A549 (cell line): ENCODE results near the gene PDXK. TPM values are rescaled to one million over a fixed set of nuclear protein-coding genes. Genes with fewer than 3 reads are reported as not detected.

Experiments used
- ATAC-seq, 2 experiments: fragments of 200-7000 bp in 1 of 2; fragments of >200 bp in 1 of 2; cut with Nextera tagmentation in 1 of 2; cut with Tn5 transposase in 1 of 2; 3 replicates each; pipeline versions ENCODE4 v1.8.0 to v1.9.1; 2018 to 2020; ENCODE audit warnings: mild to moderate bottlenecking in 1 of 2, moderate library complexity in 1 of 2
- CTCF ChIA-PET: fragments of 300-600 bp; sonication (Branson Sonifier 250); formaldehyde crosslinking; extraction: SDS; loops from one replicate; lab custom pipeline; 2021; ENCODE audit warnings: antibody characterized with exemption, inconsistent platforms; lab: Yijun Ruan, JAX
- POLR2A ChIA-PET: fragments of 350-600 bp; formaldehyde crosslinking; extraction: SDS; loops from one replicate; lab custom pipeline; 2021; ENCODE audit warnings: antibody characterized with exemption, inconsistent platforms; lab: Yijun Ruan, JAX
- DNase-seq, 2 experiments: peaks; one replicate each; pipeline versions ENCODE4 v3.0.0 to v3.0.0-alpha.2; 2011 to 2016; ENCODE audit warnings: low read depth in 1 of 2, low spot score in 1 of 2
- FAIRE-seq: peaks from 2 replicates; lab custom pipeline; 2011; peaks lifted over from hg19 to GRCh38; lab: Jason Lieb, UNC
- H3K27ac ChIP-seq, 2 experiments: fragments of >200 bp; sonication (Bioruptor Twin); formaldehyde crosslinking; 3 replicates each; pipeline ENCODE4 v1.5.1; 2016 to 2017
- H3K4me1 ChIP-seq: fragments of >200 bp; sonication (Bioruptor Twin); formaldehyde crosslinking; 3 replicates; pipeline ENCODE4 v1.6.1; 2016
- H3K4me2 ChIP-seq: fragments of >200 bp; sonication (Bioruptor Twin); formaldehyde crosslinking; 3 replicates; pipeline ENCODE4 v1.6.1; 2016
- H3K4me3 ChIP-seq: fragments of >200 bp; sonication (Bioruptor Twin); formaldehyde crosslinking; 3 replicates; pipeline ENCODE4 v1.5.1; 2016
- H3K9me3 ChIP-seq: fragments of >200 bp; sonication (Bioruptor Twin); formaldehyde crosslinking; 3 replicates; pipeline ENCODE4 v1.6.1; 2016
- CBX2 ChIP-seq: fragments of 200-600 bp; sonication (generic); IDR thresholded peaks from 2 replicates; pipeline ENCODE4 v1.6.1; 2016; ENCODE audit warnings: low read depth, mild to moderate bottlenecking, borderline replicate concordance
- CHD4 ChIP-seq: fragments of 200-600 bp; sonication (generic); IDR thresholded peaks from 2 replicates; pipeline ENCODE4 v1.6.1; 2016; ENCODE audit warnings: antibody characterized with exemption, mild to moderate bottlenecking, borderline replicate concordance
- FOSB ChIP-seq: fragments of 250-450 bp; sonication (Bioruptor Pico); IDR thresholded peaks from 2 replicates; pipeline ENCODE4 v1.5.0; 2020; ENCODE audit warnings: mild to moderate bottlenecking, moderate library complexity
- FOSL2 ChIP-seq, 2 experiments: fragments of 450-650 bp in 1 of 2; fragments of >200 bp in 1 of 2; sonication (Bioruptor Twin) in 1 of 2; formaldehyde crosslinking; IDR thresholded peaks; 2 replicates each; pipeline versions ENCODE4 v1.5.0 to v1.6.1; 2016 to 2020; ENCODE audit warnings: mild to moderate bottlenecking in 1 of 2, moderate library complexity in 1 of 2
- HOXA7 ChIP-seq: fragments of 250-450 bp; sonication (Bioruptor Pico); IDR thresholded peaks from 2 replicates; pipeline ENCODE4 v1.5.0; 2020; ENCODE audit warnings: mild to moderate bottlenecking, moderate library complexity
- JUN ChIP-seq, 2 experiments: fragments of >200 bp; sonication (Bioruptor Twin); formaldehyde crosslinking; IDR thresholded peaks; 2 replicates in 1 of 2; 3 replicates in 1 of 2; pipeline ENCODE4 v1.6.1; 2016 to 2017
- JUNB ChIP-seq: fragments of >200 bp; sonication (Bioruptor Twin); formaldehyde crosslinking; IDR thresholded peaks from 2 replicates; pipeline ENCODE4 v1.6.1; 2016
- KDM5A ChIP-seq: fragments of 200-600 bp; sonication (generic); IDR thresholded peaks from 2 replicates; pipeline ENCODE4 v1.6.1; 2016; ENCODE audit warnings: antibody characterized with exemption, mild to moderate bottlenecking
- MAZ ChIP-seq: fragments of 150-350 bp; IDR thresholded peaks from 2 replicates; pipeline ENCODE4 v1.6.1; 2014; ENCODE audit warnings: antibody characterized with exemption, low read depth, low read length, borderline replicate concordance
- NR3C1 ChIP-seq: fragments of >200 bp; sonication (Bioruptor Twin); formaldehyde crosslinking; IDR thresholded peaks from 3 replicates; pipeline ENCODE4 v1.6.1; 2017
- POLR2AphosphoS2 ChIP-seq: conservative IDR thresholded peaks from 2 replicates; pipeline ENCODE4 v1.6.1; 2012; ENCODE audit warnings: low read length, improper control_type of control experiment, inconsistent platforms
- RFX5 ChIP-seq: fragments of 450-650 bp; IDR thresholded peaks from 2 replicates; pipeline ENCODE4 v1.7.1; 2014; ENCODE audit warnings: antibody characterized with exemption, mild to moderate bottlenecking, moderate library complexity
- TP53 ChIP-seq: fragments of 250-450 bp; sonication (Bioruptor Pico); IDR thresholded peaks from 2 replicates; pipeline ENCODE4 v1.5.0; 2021; ENCODE audit warnings: mild to moderate bottlenecking, moderate library complexity
- ZC3H11A ChIP-seq: fragments of 450-650 bp; IDR thresholded peaks from 2 replicates; pipeline ENCODE4 v1.6.1; 2014; ENCODE audit warnings: antibody characterized with exemption, mild to moderate bottlenecking
- ZSCAN20 ChIP-seq: fragments of 250-450 bp; sonication (Bioruptor Pico); IDR thresholded peaks from 2 replicates; pipeline ENCODE4 v1.8.0; 2022; ENCODE audit warnings: mild to moderate bottlenecking, moderate library complexity
- WGBS: methylation state at CpG from one replicate; pipeline ENCODE4 v1.1.6; 2017; ENCODE audit errors: missing lambda C conversion rate; 5-methylcytosine and 5-hydroxymethylcytosine counted together
- polyA plus RNA-seq, 4 experiments: library from polyadenylated mRNA; depleted of rRNA in 3 of 4; stranded (reverse); fragments of >200 nt; fragmentation: RNase III in 1 of 4; extraction: RNeasy Plus Mini Kit Qiagen cat#74134 plus additional on column Dnase treatment in 1 of 4; gene quantifications; 2 replicates in 3 of 4; 3 replicates in 1 of 4; pipeline ENCODE4 v1.2.3, GENCODE V29; 2011 to 2017
- TF ChIP-seq, protein P1 (sequence below): fragments of 450-650 bp; IDR thresholded peaks from 2 replicates; pipeline ENCODE4 v1.6.1; 2014; ENCODE audit warnings: antibody characterized with exemption
- TF ChIP-seq, protein P2 (sequence below): fragments of 250-450 bp; sonication (Bioruptor Pico); IDR thresholded peaks from 2 replicates; pipeline ENCODE4 v1.5.0; 2021; ENCODE audit warnings: mild to moderate bottlenecking, moderate library complexity, borderline replicate concordance
- TF ChIP-seq, protein P3 (sequence below): fragments of 250-450 bp; sonication (Bioruptor Pico); IDR thresholded peaks from 2 replicates; pipeline ENCODE4 v1.5.0; 2020; ENCODE audit warnings: low read depth, mild to moderate bottlenecking, moderate library complexity
- TF ChIP-seq, protein P4 (sequence below): fragments of 150-350 bp; IDR thresholded peaks from 2 replicates; pipeline ENCODE4 v1.6.1; 2014; ENCODE audit warnings: low read depth, mild to moderate bottlenecking, low read length
- TF ChIP-seq, protein P5 (sequence below): fragments of >200 bp; sonication (Bioruptor Twin); formaldehyde crosslinking; IDR thresholded peaks from 3 replicates; pipeline ENCODE4 v1.6.1; 2016

Gene PDXK
- polyA plus RNA-seq, 2 of the 4 experiments (the other 2 are of a cell fraction), result 220 to 292 TPM

- no peak for TF ChIP-seq FOSB (CRISPR knock-in tag)
- TF ChIP-seq, protein P1, sequence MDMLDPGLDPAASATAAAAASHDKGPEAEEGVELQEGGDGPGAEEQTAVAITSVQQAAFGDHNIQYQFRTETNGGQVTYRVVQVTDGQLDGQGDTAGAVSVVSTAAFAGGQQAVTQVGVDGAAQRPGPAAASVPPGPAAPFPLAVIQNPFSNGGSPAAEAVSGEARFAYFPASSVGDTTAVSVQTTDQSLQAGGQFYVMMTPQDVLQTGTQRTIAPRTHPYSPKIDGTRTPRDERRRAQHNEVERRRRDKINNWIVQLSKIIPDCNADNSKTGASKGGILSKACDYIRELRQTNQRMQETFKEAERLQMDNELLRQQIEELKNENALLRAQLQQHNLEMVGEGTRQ, result no peak
- no peak for TF ChIP-seq MAZ
- no peak for TF ChIP-seq NR3C1
- TF ChIP-seq ZSCAN20, result no peak
- TF ChIP-seq JUN (IDR thresholded peaks at IDR 0.05), result no peak
- TF ChIP-seq ZC3H11A, result no peak
- TF ChIP-seq CBX2, result no peak
- no peak for TF ChIP-seq CHD4
- TF ChIP-seq, protein P2, sequence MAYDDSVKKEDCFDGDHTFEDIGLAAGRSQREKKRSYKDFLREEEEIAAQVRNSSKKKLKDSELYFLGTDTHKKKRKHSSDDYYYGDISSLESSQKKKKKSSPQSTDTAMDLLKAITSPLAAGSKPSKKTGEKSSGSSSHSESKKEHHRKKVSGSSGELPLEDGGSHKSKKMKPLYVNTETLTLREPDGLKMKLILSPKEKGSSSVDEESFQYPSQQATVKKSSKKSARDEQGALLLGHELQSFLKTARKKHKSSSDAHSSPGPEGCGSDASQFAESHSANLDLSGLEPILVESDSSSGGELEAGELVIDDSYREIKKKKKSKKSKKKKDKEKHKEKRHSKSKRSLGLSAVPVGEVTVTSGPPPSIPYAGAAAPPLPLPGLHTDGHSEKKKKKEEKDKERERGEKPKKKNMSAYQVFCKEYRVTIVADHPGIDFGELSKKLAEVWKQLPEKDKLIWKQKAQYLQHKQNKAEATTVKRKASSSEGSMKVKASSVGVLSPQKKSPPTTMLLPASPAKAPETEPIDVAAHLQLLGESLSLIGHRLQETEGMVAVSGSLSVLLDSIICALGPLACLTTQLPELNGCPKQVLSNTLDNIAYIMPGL, result no peak
- TF ChIP-seq, protein P3, sequence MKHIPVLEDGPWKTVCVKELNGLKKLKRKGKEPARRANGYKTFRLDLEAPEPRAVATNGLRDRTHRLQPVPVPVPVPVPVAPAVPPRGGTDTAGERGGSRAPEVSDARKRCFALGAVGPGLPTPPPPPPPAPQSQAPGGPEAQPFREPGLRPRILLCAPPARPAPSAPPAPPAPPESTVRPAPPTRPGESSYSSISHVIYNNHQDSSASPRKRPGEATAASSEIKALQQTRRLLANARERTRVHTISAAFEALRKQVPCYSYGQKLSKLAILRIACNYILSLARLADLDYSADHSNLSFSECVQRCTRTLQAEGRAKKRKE (CRISPR knock-in tag), result no peak
- TF ChIP-seq JUNB, result no peak
- TF ChIP-seq TP53 (CRISPR knock-in tag), result no peak
- TF ChIP-seq RFX5, result no peak
- TF ChIP-seq FOSL2 (IDR thresholded peaks at IDR 0.05), result no peak
- no peak for TF ChIP-seq FOSL2 (CRISPR knock-in tag; IDR thresholded peaks at IDR 0.05)
- no peak for TF ChIP-seq KDM5A
- TF ChIP-seq HOXA7 (CRISPR knock-in tag), result no peak
- TF ChIP-seq, protein P4, sequence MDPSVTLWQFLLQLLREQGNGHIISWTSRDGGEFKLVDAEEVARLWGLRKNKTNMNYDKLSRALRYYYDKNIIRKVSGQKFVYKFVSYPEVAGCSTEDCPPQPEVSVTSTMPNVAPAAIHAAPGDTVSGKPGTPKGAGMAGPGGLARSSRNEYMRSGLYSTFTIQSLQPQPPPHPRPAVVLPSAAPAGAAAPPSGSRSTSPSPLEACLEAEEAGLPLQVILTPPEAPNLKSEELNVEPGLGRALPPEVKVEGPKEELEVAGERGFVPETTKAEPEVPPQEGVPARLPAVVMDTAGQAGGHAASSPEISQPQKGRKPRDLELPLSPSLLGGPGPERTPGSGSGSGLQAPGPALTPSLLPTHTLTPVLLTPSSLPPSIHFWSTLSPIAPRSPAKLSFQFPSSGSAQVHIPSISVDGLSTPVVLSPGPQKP, result no peak
- TF ChIP-seq, protein P5, sequence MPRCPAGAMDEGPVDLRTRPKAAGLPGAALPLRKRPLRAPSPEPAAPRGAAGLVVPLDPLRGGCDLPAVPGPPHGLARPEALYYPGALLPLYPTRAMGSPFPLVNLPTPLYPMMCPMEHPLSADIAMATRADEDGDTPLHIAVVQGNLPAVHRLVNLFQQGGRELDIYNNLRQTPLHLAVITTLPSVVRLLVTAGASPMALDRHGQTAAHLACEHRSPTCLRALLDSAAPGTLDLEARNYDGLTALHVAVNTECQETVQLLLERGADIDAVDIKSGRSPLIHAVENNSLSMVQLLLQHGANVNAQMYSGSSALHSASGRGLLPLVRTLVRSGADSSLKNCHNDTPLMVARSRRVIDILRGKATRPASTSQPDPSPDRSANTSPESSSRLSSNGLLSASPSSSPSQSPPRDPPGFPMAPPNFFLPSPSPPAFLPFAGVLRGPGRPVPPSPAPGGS, result no peak
- TF ChIP-seq POLR2AphosphoS2, result no peak
- DNase-seq, result no peak
- ChIA-PET POLR2A (interaction anchor here (0.6 kb wide), 1 partner anchor 9 kb away, joined by 4 read pairs; no protein-coding TSS in a partner anchor), CTCF (interaction anchor here (3.9 kb wide), 1 partner anchor 9 kb away, joined by 15 read pairs; no protein-coding TSS in a partner anchor)
- Histone ChIP-seq H3K9me3 (no peaks in the 10 kb centered on the region), H3K4me3 (no peak overlapping the region), H3K4me2 (no peak overlapping the region), H3K27ac (peak overlapping the region in 1 of 2 experiments; percentile 52; a peak in 2 of 6 replicates), H3K4me1 (peaks cover 89% of the 10 kb centered on the region)
- ATAC-seq, result no peak
- no peak for FAIRE-seq
- WGBS, result 86% methylated on average over 16 of the region's 25 CpGs
Observed at GRCh38 chr21:43736224-43736883, 17.4 kb downstream of the PDXK start.
